HepG2 (cell line): ENCODE data around the gene SOCS1. TPM values are rescaled to one million over a fixed set of nuclear protein-coding genes. Genes with fewer than 3 reads are reported as not detected.

Source experiments
- CAMTA2 ChIP-seq: sonication (generic); formaldehyde crosslinking; IDR thresholded peaks from 2 replicates; pipeline ENCODE4 v1.4.0; 2020; ENCODE audit warnings: mild to moderate bottlenecking, missing genetic modification reagents, borderline replicate concordance
- DMAP1 ChIP-seq: IDR thresholded peaks from 2 replicates; pipeline ENCODE4 v1.6.1; 2016
- ELF3 ChIP-seq: IDR thresholded peaks from 2 replicates; pipeline ENCODE4 v1.6.1; 2016; ENCODE audit warnings: missing genetic modification reagents, missing compliant biosample characterization
- IRF2 ChIP-seq: IDR thresholded peaks from 2 replicates; pipeline ENCODE4 v1.6.1; 2018; ENCODE audit warnings: missing genetic modification reagents, missing compliant biosample characterization
- MBNL3 ChIP-seq: fragments of 250-450 bp; sonication (Bioruptor Pico); conservative IDR thresholded peaks from 2 replicates; pipeline ENCODE4 v1.8.0; 2022; ENCODE audit warnings: mild to moderate bottlenecking, inconsistent platforms
- MTF2 ChIP-seq: sonication (generic); formaldehyde crosslinking; IDR thresholded peaks from 2 replicates; pipeline ENCODE4 v1.5.0; 2020; ENCODE audit warnings: missing genetic modification reagents, borderline replicate concordance
- NFATC3 ChIP-seq: sonication (generic); formaldehyde crosslinking; IDR thresholded peaks from 2 replicates; pipeline ENCODE4 v1.5.1; 2020; ENCODE audit warnings: mild to moderate bottlenecking, missing genetic modification reagents
- NRL ChIP-seq: sonication (generic); formaldehyde crosslinking; IDR thresholded peaks from 2 replicates; pipeline ENCODE4 v1.5.0; 2020; ENCODE audit warnings: missing genetic modification reagents, mild to moderate bottlenecking, moderate library complexity, borderline replicate concordance
- PCBP1 ChIP-seq: fragments of 200-400 bp; formaldehyde crosslinking; IDR thresholded peaks from 2 replicates; pipeline ENCODE4 v1.6.1; 2017; ENCODE audit warnings: mild to moderate bottlenecking, low read depth, low read length, borderline replicate concordance
- PLRG1 ChIP-seq: fragments of 450-650 bp; conservative IDR thresholded peaks from 2 replicates; pipeline ENCODE4 v1.6.1; 2016
- RFX5 ChIP-seq: IDR thresholded peaks from 2 replicates; pipeline ENCODE4 v1.6.1; 2011; ENCODE audit warnings: low read depth, low read length, improper control_type of control experiment
- SMC3 ChIP-seq: IDR thresholded peaks from 2 replicates; pipeline ENCODE4 v1.6.1; 2011; ENCODE audit warnings: low read length, improper control_type of control experiment
- YEATS4 ChIP-seq: sonication (generic); formaldehyde crosslinking; IDR thresholded peaks from 2 replicates; pipeline ENCODE4 v1.4.0; 2020; ENCODE audit warnings: missing genetic modification reagents, borderline replicate concordance
- ZC3H13 ChIP-seq: sonication (generic); formaldehyde crosslinking; IDR thresholded peaks from 2 replicates; pipeline ENCODE4 v1.8.1; 2023; ENCODE audit warnings: mild to moderate bottlenecking, missing genetic modification reagents, moderate library complexity
- ZNF136 ChIP-seq: sonication (generic); formaldehyde crosslinking; IDR thresholded peaks from 2 replicates; pipeline ENCODE4 v1.8.1; 2022; ENCODE audit warnings: low read depth, mild to moderate bottlenecking, moderate library complexity, missing genetic modification reagents
- ZNF207 ChIP-seq: fragments of 450-650 bp; IDR thresholded peaks from 2 replicates; pipeline ENCODE4 v1.6.1; 2016; ENCODE audit warnings: antibody characterized with exemption, borderline replicate concordance
- ZNF224 ChIP-seq: sonication (generic); formaldehyde crosslinking; IDR thresholded peaks from 2 replicates; pipeline ENCODE4 v1.5.0; 2020; ENCODE audit warnings: mild to moderate bottlenecking, missing genetic modification reagents
- ZNF274 ChIP-seq: sonication (generic); formaldehyde crosslinking; IDR thresholded peaks from 2 replicates; pipeline ENCODE4 v1.5.1; 2020; ENCODE audit warnings: mild to moderate bottlenecking, missing genetic modification reagents
- ZNF30 ChIP-seq: sonication (generic); formaldehyde crosslinking; IDR thresholded peaks from 2 replicates; pipeline ENCODE4 v1.5.0; 2020; ENCODE audit warnings: mild to moderate bottlenecking, missing genetic modification reagents
- ZNF343 ChIP-seq: sonication (generic); formaldehyde crosslinking; IDR thresholded peaks from 2 replicates; pipeline ENCODE4 v1.4.0; 2020; ENCODE audit warnings: mild to moderate bottlenecking, missing genetic modification reagents
- ZNF441 ChIP-seq: sonication (generic); formaldehyde crosslinking; IDR thresholded peaks from 2 replicates; pipeline ENCODE4 v1.7.0; 2021; ENCODE audit warnings: missing genetic modification reagents, borderline replicate concordance
- ZNF496 ChIP-seq: sonication (generic); formaldehyde crosslinking; IDR thresholded peaks from 2 replicates; pipeline ENCODE4 v1.8.1; 2023; ENCODE audit warnings: mild to moderate bottlenecking, moderate library complexity, missing genetic modification reagents; ENCODE audit not compliant: insufficient replicate concordance
- ZNF512 ChIP-seq: sonication (generic); formaldehyde crosslinking; IDR thresholded peaks from 2 replicates; pipeline ENCODE4 v1.4.0; 2020; ENCODE audit warnings: mild to moderate bottlenecking, missing genetic modification reagents
- ZNF615 ChIP-seq: sonication (generic); formaldehyde crosslinking; IDR thresholded peaks from 2 replicates; pipeline ENCODE4 v1.5.0; 2020; ENCODE audit warnings: mild to moderate bottlenecking, missing genetic modification reagents, borderline replicate concordance
- ZNF678 ChIP-seq: sonication (generic); formaldehyde crosslinking; IDR thresholded peaks from 2 replicates; pipeline ENCODE4 v1.4.0; 2020; ENCODE audit warnings: mild to moderate bottlenecking, missing genetic modification reagents
- ZSCAN12 ChIP-seq: sonication (generic); formaldehyde crosslinking; IDR thresholded peaks from 2 replicates; pipeline ENCODE4 v1.9.0; 2021; ENCODE audit warnings: mild to moderate bottlenecking, missing genetic modification reagents
- polyA plus RNA-seq, 8 experiments: library from polyadenylated mRNA; depleted of rRNA in 3 of 8; stranded (reverse) in 7 of 8; unstranded in 1 of 8; fragments of >200 nt; fragmentation: Illumina TruSeq in 4 of 8; extraction: Trizol in 4 of 8; gene quantifications; 2 replicates each; pipeline versions ENCODE4 v1.2.1 to v1.2.3, GENCODE V29; 2011 to 2016; ENCODE audit warnings: low read depth in 4 of 8, missing spikeins in 1 of 8, mixed read lengths in 1 of 8; ENCODE audit not compliant: insufficient read depth in 1 of 8
- total RNA-seq, 5 experiments: library from RNA; depleted of rRNA; stranded (reverse); fragments of >200 nt; fragmentation: Illumina TruSeq; extraction: Trizol; gene quantifications; 2 replicates each; pipeline ENCODE4 v1.2.3, GENCODE V29; 2016; ENCODE audit warnings: low read depth in 1 of 5
- TF ChIP-seq, protein P1 (sequence below): sonication (generic); formaldehyde crosslinking; IDR thresholded peaks from 2 replicates; pipeline ENCODE4 v1.4.0; 2020; ENCODE audit warnings: missing genetic modification reagents
- TF ChIP-seq, protein P2 (sequence below): sonication (generic); formaldehyde crosslinking; IDR thresholded peaks from 2 replicates; pipeline ENCODE4 v1.8.0; 2023; ENCODE audit warnings: mild to moderate bottlenecking, missing genetic modification reagents
- TF ChIP-seq, protein P3 (sequence below): sonication (generic); formaldehyde crosslinking; IDR thresholded peaks from 2 replicates; pipeline ENCODE4 v1.4.0; 2020; ENCODE audit warnings: missing genetic modification reagents

SOCS1 gene
- total and polyA plus RNA-seq, 2 of the 13 experiments (the other 11 are each of a cell fraction or from before 2014, with no cell fraction given): 5.3 to 6.3 TPM

GRCh38 chr16:11254913-11255736 is 879 bp downstream of the SOCS1 start (continued):
- TF ChIP-seq NFATC3 (CRISPR knock-in tag) (no peak), ZNF678 (CRISPR knock-in tag) (no peak), ZNF207 (no peak), ZNF512 (CRISPR knock-in tag) (no peak), ZNF343 (CRISPR knock-in tag) (no peak; the same call in 1 of the 2 replicates), PCBP1 (0 out of 2 replicates have a peak, but pooled peaks have one; percentile 82), MTF2 (CRISPR knock-in tag) (no peak), ZC3H13 (CRISPR knock-in tag) (peak; percentile 88), IRF2 (CRISPR knock-in tag) (no peak), ZNF30 (CRISPR knock-in tag) (no peak), MBNL3 (CRISPR knock-in tag) (no peak), SMC3 (no peak), YEATS4 (no peak), RFX5 (no peak), ELF3 (no peak), PLRG1 (no peak), ZNF274 (CRISPR knock-in tag) (peak; percentile 77; the same call in 1 of the 2 replicates), ZNF615 (no peak), ZNF224 (CRISPR knock-in tag) (no peak), ZSCAN12 (CRISPR knock-in tag) (no peak), ZNF441 (no peak), CAMTA2 (CRISPR knock-in tag) (peak; percentile 96; the same call in 1 of the 2 replicates), NRL (CRISPR knock-in tag) (0 out of 2 replicates have a peak, but pooled peaks have one; percentile 40), ZNF496 (CRISPR knock-in tag) (no peak), DMAP1 (CRISPR knock-in tag) (0 out of 2 replicates have a peak, but pooled peaks have one; percentile 11), ZNF136 (CRISPR knock-in tag) (no peak)
- TF ChIP-seq, protein P1, sequence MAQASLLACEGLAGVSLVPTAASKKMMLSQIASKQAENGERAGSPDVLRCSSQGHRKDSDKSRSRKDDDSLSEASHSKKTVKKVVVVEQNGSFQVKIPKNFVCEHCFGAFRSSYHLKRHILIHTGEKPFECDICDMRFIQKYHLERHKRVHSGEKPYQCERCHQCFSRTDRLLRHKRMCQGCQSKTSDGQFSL: no peak
- TF ChIP-seq, protein P2, sequence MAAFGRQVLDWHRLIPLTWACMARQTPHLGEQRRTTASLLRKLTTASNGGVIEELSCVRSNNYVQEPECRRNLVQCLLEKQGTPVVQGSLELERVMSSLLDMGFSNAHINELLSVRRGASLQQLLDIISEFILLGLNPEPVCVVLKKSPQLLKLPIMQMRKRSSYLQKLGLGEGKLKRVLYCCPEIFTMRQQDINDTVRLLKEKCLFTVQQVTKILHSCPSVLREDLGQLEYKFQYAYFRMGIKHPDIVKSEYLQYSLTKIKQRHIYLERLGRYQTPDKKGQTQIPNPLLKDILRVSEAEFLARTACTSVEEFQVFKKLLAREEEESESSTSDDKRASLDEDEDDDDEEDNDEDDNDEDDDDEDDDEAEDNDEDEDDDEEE (CRISPR knock-in tag): no peak
- TF ChIP-seq, protein P3, sequence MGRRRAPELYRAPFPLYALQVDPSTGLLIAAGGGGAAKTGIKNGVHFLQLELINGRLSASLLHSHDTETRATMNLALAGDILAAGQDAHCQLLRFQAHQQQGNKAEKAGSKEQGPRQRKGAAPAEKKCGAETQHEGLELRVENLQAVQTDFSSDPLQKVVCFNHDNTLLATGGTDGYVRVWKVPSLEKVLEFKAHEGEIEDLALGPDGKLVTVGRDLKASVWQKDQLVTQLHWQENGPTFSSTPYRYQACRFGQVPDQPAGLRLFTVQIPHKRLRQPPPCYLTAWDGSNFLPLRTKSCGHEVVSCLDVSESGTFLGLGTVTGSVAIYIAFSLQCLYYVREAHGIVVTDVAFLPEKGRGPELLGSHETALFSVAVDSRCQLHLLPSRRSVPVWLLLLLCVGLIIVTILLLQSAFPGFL (CRISPR knock-in tag): no peak
